Stimulated activated CD4-positive, alpha-beta T cell treated with anti-CD3 and anti-CD28 coated beads, Interleukin-15, amount 100 ng/mL, for 1 hour (primary cell): ENCODE data around the gene PIGU.
"Not testable (repeated sequence)": the region's sequence is repeated elsewhere in the genome, so short reads cannot be mapped to it uniquely, and the experiment has no call there.

Experiments
- DNase-seq, 2 donors: peaks; one replicate each; pipeline ENCODE4 v3.0.0-alpha.2; 2020; ENCODE audit warnings: low read depth in 1 of 2, low spot score in 1 of 2

The PIGU gene

DNA sequence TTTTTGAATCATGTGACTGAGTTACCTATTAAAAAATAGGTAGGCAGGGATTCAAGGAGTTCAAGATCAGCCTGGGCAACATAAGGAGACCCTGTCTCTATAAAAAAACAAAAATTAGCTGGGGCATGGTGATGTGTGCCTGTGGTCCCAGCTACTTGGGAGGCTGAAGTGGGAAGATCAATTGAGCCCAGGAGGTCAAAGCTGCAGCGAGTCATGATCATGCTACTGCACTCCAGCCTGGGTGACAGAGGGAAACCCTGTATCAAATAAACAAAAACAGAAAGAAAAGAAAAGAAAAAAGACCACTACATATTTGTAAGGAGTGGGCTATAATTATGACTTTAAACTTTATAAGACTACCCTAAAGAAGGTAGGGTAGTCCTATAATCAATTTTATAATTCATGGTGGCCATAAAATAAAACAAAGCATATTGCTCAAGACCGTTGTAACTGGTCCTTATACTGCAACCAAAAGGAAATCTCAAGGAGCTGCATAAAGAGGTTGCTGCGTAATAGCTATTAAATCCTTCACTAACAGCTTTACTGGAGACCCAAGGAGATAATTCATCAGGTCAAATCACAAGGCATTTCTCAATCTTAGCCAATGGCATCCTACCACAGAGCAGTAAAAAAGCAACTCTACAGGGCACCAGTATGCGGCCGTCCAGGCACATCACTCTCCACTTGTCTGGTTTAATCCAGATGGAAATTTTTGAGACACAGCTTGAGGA, 13.5 kb downstream of the PIGU start:
- no peak for DNase-seq

DNA sequence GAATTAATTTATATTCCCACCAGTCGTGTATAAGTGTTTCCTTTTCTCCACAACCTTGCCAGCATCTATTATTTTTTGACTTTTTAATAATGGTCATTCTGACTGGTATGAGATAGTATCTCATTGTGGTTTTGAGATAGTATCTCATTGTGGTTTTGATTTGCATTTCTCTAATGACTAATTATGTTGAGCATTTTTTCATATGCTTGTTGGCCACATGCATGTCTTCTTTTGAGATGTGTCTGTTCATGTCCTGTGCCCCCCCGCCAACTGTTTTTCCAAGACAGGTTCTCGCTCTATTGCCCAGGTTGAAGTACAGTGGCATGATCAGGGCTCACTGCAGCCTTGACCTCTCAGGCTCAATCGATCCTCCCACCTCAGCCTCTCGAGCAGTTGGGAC, 15.1 kb downstream of the PIGU start:
- not testable (repeated sequence) for DNase-seq

GRCh38 chr20:34658654-34659053, 18.2 kb downstream of the PIGU start:
- not testable (repeated sequence) for DNase-seq

GRCh38 chr20:34654207-34654744, 22.6 kb downstream of the PIGU start:
- DNase-seq = no peak

- DNase-seq = no peak
Observed at GRCh38 chr20:34651200-34651599, 25.7 kb downstream of the PIGU start.

- DNase-seq = no peak
Observed at GRCh38 chr20:34647737-34648136, 29.2 kb downstream of the PIGU start.

- no peak for DNase-seq
Observed at GRCh38 chr20:34644951-34645350, 31.9 kb downstream of the PIGU start.

DNA sequence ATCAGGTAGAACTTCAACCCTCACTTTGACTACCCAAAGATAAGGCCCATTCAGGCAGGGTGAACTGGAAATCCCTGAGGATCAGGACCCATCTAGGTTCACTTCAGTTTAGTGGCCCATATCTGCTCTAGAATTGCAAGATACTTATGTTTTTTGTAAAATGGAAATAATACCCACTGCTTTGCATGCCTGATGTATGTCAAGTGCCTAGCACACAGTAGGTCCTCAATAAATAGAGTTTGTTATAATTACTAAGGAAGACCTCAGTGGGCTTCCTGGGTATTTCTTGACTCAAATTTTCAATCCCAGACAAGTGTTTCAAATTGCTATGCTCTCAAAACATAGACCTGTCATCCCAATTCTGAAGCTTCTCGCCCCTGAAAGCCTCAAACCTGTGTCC, 32.5 kb downstream of the PIGU start:
- DNase-seq = no peak

DNA sequence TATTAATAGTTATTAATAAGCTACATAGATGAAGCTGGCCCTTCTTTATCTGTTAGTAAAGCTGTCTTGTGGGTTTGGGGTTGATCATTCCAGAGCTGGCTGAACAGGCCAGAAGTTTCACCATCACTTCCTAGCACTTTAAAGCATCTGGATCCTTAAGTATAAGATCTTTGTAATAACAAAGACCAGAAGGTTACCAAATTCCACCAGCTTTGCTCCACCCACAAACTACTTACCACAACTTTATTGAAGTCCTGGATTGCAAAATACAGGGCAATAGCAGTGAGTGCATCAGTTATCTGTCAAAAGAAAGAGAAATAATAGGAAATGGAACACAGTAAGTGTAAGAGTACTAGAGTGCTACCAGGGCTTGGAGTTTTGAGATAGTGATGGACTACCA, 33.0 kb downstream of the PIGU start:
- DNase-seq = no peak

- no peak for DNase-seq
Observed at GRCh38 chr20:34642009-34642408, 34.9 kb downstream of the PIGU start.

DNA sequence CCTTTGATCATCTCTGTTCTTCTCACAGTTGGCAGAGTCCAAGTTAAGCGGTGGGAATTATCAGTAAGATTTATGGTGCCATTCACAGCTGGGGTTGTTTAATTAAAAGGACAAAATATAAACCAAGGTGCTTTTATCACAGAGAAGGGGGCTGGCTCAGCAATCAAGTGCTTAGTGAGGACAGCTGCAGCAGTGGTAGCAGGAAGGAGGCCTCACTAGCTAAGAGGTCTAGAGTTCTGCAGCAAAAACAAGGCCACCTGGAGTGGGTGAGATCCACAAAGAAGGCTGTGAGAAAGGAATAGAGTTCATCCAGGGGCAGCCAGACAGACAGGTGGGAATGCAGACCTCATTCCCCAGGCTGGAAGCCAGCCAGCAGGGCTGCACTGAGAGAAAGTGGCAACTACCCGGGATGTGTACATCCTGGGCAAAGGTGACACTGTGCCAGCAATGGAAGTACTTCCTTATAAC, 37.1 kb downstream of the PIGU start:
- DNase-seq = no peak

GRCh38 chr20:34638532-34638931, 38.4 kb downstream of the PIGU start:
- DNase-seq = no peak

DNA sequence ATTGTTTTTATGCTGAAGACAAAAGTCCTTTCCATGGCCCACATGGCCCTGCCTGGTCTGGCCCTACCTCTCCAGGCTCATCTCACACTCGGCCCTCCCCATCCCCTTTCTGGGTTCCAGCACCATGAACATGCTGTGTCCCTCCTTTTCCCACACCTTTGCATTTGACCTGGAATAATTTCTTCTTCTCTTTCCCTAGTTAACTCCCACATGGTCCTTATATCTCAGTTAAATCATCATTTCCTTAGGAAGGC, 38.9 kb downstream of the PIGU start:
- no peak for DNase-seq

GRCh38 chr20:34637245-34638038, 39.5 kb downstream of the PIGU start:
- no peak for DNase-seq

DNA sequence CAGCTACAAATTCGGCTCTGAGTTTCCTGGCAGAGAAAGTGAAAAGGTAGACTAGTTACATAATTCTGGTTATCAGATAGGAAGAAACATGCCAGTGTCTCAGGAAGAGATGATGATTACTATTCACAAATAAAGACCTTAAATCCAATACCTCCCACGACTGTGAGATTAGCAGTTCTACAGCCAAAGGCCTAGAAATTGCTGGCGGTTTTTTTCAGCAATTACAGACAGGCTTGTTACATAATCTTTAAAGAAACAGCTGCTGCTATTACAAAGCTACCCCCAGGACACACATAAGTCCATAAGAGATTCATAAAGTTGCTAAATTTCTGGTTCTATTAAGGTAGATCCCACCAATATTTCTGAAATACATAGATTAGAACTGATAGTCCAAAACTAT, 40.2 kb downstream of the PIGU start:
- no peak for DNase-seq

- DNase-seq = no peak
Observed at GRCh38 chr20:34634392-34634791, 42.5 kb downstream of the PIGU start.

DNA sequence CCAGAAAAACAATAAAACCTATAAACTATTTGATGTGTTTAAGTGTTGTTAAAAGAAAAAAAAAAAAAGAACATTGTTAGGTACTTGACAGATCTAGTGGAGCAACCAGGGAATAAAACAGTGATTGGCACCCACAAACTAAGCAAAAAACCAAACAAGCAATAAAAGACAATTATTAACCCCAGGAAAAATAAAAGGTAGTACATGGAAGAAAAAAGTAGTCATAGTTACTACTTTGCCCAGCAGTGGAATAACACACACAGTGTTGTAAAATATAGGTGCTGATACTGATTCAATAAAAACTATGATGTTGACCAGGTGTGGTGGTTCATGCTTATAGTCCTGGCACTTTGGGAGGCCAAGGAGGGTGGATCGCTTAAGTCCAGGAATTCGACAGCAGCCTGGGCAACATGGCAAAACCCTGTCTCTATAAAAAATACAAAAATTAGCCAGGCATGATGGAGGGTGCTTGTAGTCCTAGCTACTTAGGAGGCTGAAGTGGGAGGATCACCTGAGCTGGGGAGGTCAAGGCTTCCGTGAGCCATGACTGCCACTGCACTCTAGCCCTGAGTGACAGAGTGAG, 43.9 kb downstream of the PIGU start:
- DNase-seq = no peak

- DNase-seq = no peak
Observed at GRCh38 chr20:34629904-34630303, 47.0 kb downstream of the PIGU start.

DNA sequence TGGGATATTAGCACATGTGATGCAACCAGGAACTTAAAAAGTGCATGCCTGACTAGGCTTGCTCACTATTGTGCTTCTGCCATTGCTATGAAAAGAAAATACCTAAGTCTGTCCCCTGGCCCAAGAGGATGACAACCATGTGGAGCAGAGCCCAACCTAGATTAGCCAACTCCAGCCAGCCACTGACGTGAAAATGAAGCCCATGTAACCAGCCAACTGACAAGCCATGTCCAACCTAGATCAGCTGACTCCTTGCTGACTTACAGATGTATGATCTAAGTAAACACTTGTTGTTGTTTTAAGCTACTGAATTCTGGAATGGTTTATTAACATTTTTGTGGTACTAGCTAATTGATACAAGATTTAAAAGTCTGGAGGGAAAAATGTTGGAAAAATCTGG, 47.5 kb downstream of the PIGU start:
- DNase-seq = no peak

DNA sequence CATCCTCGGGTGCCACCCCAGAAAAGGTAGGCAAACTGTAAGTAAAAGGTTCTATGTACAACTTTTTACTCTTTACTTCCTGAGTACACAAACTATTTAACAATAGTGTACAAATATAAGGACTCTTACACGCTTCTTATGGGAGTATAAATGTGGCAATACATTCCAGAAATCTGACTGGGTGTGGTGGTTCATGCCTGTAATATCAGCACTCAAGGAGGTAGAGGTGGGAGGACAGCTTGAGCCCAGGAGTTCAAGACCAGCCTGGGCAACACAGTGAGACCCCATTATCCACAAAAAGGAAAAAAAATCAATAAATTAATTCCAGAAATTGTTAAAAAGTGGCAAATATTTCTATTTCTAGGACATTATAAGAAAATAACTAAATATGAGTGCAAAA, 48.9 kb downstream of the PIGU start:
- DNase-seq = no peak

- DNase-seq = no peak
Observed at GRCh38 chr20:34627458-34627857, 49.4 kb downstream of the PIGU start.

DNA sequence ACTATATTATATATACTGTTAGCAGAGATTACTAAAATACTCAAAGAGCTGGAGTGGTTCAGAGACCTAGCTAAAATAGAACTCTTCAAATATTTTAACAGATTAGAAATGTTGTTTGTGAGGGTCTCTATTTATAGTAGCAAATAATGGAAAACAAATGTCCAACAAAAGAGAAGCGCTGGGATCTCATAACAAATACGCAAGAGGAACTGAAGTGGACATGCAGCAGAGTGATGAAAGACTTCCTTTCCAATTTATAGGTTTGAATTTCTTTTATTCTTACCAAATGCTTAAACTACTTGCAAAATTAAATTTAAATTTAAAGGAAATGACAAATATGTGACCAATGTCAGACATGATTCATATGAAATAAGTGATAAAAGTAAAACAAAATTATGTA, 49.9 kb downstream of the PIGU start:
- no peak for DNase-seq
